Stimulated activated CD4-positive, alpha-beta T cell treated with anti-CD3 and anti-CD28 coated beads, Interleukin-2, amount 100 ng/mL, for 24 hours (primary cell): ENCODE results near the gene TIGD3.
"Not testable (repeated sequence)": the region's sequence is repeated elsewhere in the genome, so short reads cannot be mapped to it uniquely, and the experiment has no call there.

Experiments used
- DNase-seq, 2 donors: peaks; one replicate each; pipeline ENCODE4 v3.0.0-alpha.2; 2020

TIGD3 gene

DNA sequence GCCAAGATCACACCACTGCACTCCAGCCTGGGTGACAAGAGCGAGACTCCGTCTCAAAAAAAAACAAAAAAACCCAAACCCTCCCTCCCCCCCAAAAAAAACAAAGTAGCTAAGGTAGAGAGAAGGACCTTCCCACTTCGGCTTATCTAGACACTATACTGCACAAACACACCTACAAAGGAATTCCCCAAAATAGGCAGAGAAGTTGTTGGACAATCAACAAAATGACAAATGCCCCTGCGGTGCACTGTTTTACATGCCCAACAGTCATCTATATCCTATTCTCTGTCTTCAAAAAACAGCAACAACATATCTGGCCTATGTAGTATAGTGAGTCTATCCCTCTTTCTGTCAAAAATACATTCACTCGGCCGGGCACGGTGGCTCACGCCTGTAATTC lies 27.5 kb upstream of the TIGD3 start:
- DNase-seq = no peak

DNA sequence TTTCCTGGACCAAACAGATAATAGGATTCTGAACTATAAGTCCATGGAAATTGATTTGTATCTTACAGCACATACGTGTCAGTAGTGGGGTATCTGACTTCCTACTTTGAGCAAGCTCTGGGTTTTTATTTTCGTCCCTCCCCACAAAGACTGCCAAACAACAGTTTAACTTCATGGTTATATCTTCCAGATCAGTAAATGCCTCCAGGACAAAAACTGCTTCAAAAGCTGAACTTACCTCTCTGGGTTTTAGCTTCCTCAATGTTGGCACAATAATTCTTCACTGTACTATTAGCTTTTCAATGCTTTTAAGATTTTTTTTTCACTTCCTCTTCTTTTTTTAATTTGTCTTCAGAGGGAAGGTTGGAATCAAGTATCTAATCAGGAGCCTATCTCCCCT lies 25.1 kb upstream of the TIGD3 start:
- no peak for DNase-seq

DNA sequence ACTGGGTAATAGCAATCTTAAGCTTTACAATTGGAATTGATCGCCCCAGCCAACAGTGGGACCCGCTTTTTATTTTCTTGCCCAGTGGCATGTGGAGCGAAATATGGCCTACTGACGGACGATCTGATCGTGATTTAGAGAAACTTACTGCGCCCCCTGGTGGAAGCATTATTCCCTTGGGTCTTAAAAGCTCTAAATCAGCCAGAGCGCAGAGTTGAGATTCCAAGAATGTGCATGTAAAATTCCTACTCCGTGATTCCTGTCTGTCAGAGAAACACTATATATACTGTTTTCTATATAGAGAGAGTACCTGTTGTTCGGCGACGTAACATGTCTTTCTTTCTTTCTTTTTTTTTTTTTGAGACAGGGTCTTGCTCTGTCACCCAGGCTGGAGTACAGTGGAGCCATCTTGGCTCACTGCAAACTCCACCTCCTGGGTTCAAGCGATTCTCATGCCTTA lies 24.6 kb upstream of the TIGD3 start:
- DNase-seq = peak; percentile 87 to 92

DNA sequence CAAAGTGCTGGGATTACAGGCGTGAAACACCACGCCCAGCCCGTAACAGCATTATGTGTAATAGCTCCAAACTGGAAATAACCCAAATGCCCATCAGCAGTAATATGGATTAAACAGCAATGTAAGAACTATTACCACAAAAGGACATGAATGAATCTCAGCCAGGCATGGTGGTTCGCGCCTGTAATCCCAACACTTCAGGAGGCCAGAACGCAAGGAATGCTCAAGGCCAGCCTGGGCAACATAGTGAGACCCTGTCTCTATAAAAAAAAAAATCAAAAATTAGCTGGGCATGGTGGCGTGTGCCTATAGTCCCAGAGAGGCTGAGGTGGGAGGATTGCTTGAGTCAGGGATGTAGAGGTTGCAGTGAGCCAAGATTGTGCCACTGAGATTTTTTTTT lies 24.0 kb upstream of the TIGD3 start:
- no peak for DNase-seq

DNA sequence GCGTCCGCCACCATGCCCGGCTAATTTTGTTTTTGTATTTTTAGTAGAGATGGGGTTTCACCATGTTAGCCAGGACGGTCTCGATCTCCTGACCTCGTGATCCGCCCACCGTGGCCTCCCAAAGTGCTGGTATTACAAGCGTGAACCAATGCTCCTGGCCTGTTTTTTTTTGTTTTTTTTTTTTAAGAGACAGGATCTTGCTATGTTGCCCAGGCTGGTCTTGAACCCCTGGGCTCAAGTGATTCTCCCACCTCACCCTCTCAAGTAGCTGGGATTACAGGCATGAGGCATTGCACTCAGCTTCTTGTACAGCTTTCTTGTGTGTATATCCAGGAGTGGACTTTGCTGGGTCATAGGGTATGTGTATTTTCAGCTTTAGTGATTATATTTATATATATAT lies 22.0 kb upstream of the TIGD3 start:
- not testable (repeated sequence) for DNase-seq

DNA sequence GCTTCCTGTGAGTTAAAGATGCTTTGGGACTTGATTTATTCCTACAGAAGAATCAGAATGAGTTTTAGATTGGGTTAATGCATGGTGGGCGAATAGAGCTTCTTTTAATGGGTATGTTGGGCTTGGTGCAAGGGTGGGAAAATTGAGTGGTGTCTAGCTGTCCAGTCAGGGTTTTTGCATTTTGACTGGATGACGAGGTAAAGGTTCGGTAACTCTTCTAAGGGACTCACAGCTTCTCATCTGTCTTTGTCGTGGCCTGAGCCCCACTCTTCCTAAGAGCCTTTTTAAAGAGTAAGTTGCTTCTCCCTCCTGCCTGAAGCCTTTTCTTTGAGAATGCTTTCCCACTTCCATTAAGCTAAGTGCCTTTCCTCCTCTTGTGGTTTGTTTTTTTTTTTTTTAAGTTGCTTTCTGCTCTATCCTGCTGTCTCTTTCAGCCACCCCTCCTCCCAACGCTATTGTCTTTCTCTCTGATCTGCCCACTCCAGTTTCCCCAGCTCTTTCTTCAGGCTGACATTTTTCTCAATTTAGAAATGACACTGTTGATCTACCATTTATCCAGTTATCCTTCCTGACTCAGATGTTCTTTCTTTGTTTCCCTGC lies 19.8 kb upstream of the TIGD3 start:
- DNase-seq = no peak

DNA sequence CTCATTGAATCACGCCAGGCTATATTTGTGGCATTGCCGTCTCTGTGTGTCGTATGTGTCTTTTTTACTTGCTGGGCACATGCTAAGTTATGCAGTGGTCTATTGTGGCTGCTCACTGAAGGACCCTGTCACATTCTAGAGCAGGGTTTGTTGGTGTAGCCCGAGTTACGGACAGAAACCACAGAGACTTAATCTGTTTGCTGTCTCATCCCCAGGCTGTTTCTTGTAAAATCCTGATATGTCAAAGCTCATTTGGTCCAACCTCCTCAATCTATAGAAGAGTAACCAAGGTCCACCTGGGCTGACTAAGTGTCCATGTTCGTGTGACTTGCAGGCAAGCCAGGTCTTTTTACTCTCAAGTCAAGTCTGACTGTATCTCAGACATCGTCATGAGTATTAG lies 15.9 kb upstream of the TIGD3 start:
- DNase-seq = no peak

DNA sequence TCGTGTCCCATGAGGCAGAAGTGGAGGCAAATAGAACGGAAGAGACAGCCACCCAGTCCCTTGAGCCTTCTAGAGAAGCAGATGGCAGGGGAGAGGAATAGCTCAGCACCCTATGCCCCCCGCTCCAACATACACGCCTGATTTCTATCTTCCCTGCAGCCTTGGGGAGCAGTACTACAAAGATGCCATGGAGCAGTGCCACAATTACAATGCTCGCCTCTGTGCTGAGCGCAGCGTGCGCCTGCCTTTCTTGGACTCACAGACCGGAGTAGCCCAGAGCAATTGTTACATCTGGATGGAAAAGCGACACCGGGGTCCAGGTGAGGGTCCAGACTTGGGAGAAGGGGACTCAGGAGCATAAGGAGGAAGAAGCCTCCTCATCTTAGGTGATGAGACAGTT lies 14.3 kb upstream of the TIGD3 start:
- no peak for DNase-seq

DNA sequence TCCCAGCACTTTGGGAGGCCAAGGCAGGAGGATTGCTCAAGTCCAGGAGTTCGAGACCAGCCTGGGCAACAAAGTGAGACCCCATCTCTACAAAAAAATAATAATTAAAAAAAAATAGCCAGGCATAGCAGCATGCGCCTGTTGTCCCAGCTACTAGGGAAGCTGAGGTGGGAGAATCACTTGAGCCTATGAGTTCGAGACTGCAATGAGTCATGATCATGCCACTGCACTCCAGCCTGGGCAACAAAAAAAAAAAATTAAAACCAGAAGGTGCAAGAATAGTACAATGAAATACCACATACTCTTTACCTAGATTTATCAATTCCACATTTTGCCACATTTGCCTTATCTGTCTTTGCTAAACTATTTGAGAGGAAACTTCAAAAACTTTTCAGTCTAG lies 12.7 kb upstream of the TIGD3 start:
- no peak for DNase-seq

DNA sequence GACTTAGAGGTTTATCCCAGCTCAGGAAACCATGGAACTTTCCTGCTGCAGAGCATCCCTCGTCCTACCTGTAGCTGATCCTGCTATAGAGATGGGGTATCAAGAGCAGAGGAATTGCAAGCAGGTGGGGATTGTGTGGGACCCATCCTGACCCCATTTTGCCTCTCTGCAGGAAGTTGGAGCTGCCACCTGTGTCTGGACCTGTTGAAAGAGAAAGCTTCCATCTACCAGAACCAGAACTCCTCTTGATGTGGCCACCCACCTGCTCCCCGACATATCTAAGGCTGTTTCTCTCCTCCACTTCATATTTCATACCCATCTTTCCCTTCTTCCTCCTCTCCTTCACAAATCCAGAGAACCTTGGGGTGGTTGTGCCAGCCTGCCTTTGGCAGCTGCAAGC lies 3.0 kb upstream of the TIGD3 start:
- no peak for DNase-seq

DNA sequence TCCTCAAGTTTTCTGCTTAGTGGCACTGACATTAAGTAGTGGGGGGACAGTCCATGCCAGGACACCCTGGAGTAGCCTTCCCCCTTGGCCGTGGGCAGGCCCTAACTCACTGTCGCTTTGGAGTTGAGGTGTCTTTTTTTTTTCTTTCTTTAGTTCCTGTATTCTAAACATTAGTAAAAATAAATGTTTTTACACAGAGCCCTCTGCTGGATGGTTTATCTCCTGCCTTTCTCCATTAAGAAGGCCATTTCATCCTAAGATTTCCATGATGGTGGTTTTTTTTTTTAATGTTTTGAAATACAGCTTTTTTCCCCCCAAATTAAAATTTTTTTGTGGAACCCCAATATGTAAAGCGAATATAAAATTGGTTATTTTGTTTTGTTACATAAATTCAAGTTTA lies 1.8 kb upstream of the TIGD3 start:
- DNase-seq = no peak

DNA sequence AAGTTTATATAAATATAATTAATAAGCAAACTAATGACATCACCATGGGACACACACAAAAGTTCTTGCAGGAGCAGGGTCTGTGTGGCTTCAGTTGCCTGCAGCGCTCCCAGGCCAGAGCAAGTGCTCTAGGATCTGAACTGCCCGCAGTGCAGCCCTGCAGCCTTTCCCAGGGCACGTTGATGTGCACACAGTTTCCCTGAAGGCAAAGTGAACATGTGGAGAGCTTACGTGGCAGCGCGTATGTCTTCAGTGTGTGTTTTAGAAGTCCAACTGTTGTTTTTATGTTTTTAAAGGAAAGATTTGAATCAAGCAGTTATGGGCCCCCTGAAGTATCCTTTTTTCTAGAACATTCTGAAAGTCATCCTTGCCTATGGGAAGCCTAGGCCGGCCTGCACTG lies 1.2 kb upstream of the TIGD3 start:
- no peak for DNase-seq

DNA sequence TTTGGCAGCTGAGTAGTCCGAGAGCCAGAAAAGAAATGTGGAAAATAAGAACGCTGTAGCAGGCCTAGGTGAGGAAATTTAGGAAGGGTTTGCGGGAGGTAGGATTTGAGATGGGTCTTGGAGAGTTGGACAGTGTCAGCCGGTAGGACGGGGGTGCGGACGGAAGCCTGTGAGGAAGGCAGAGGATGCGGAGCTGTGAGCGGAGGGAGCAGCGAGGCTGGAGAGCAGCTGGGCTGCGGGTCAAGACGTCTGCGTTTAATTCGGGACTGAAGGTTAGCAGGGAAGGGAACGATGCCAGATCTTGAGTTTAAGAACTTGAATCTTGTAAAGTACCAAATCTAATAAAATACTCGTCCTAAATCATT lies 669 bp upstream of the TIGD3 start:
- DNase-seq = no peak

DNA sequence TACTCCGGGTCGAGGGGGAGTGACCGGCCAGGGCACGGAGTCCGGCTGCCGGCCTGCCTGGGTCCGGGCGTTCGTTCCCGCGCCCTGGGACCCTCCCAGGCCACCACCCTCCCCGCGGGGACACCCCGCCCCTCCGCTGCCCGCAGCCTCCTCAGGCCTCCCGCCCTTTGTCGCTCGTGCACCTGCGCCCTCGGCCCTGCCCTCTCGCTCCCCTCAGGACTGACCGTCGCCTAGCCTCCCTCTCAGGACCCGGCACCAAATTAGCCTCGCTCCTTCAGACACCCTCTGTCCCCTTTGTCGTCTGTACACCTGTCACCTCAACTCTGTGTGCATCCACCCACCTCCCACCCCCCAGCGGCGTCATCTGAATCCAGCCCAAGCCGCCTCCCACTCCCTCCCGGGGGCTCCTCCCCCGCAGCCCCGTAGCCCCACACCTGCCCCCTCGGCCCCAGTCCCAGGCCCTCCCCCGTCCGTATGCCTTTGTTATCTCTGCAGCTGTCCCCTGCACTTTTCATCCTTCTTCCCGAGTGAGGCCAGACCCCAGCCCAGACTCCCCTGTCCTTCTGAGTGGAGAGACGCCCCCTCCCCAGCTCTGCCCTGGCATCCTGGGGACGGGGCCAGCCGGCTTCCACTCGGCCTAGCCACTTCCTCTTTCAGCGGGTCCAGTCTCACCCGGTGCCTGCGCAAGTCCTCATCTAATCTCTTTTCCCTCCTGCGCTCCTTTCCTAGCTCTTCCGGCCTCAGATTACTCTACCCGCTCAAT lies 643 bp downstream of the TIGD3 start:
- peak; percentile 62 to 64 for DNase-seq

DNA sequence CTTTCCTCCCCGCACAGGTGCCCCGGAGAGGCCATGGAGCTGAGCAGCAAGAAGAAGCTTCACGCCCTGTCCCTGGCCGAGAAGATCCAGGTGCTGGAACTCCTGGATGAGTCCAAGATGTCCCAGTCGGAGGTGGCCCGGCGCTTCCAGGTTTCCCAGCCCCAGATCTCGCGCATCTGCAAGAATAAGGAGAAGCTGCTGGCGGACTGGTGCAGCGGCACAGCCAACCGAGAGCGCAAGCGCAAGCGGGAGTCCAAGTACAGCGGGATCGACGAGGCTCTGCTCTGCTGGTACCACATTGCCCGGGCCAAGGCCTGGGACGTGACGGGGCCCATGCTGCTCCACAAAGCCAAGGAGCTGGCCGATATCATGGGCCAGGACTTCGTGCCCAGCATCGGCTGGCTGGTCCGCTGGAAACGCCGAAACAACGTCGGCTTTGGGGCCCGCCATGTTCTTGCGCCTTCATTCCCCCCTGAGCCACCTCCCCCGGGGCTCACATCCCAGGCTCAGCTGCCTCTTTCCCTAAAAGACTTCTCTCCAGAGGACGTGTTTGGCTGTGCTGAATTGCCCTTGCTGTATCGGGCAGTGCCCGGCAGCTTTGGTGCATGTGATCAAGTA lies 1.3 kb downstream of the TIGD3 start:
- no peak for DNase-seq

DNA sequence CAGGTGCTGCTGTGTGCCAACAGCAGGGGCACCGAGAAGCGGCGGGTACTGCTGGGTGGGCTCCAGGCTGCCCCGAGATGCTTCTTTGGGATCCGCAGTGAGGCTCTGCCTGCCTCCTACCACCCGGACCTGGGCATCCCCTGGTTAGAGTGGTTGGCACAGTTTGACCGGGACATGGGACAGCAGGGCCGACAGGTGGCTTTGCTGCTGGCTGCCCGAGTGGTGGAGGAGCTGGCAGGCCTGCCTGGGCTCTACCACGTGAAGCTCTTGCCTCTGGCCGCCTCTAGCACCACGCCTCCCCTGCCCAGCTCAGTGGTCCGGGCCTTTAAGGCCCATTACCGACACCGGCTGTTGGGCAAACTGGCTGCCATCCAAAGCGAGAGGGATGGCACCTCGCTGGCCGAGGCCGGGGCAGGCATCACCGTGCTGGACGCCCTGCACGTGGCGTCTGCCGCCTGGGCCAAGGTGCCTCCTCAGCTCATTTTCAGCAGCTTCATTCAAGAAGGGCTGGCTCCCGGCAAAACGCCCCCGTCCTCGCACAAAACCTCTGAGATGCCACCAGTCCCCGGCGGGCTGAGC lies 1.9 kb downstream of the TIGD3 start:
- no peak for DNase-seq

DNA sequence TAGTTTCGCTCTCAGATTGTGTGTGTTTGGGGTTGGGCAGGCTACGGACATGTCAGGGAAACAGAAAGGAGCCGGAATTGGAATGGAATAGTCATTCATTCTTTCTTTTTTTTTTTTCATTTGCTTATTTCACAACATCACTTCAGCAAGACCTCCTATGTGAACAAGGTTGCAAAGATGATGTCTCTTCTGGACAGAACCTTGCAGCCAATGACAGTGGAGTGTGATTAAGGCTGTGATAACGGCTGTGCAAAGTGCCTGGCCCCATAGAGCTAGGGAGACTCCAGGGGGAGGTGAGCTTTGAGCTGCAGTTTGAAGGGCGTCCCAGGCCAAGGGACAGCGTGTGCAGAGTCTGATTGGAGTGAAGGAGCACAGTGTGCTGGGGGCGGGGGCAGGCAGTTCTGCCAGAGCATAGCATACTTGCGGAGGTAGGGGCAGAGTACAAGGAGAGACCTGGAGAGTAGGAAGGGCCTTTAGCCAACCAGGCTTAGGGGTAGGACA lies 3.4 kb downstream of the TIGD3 start:
- DNase-seq = no peak

DNA sequence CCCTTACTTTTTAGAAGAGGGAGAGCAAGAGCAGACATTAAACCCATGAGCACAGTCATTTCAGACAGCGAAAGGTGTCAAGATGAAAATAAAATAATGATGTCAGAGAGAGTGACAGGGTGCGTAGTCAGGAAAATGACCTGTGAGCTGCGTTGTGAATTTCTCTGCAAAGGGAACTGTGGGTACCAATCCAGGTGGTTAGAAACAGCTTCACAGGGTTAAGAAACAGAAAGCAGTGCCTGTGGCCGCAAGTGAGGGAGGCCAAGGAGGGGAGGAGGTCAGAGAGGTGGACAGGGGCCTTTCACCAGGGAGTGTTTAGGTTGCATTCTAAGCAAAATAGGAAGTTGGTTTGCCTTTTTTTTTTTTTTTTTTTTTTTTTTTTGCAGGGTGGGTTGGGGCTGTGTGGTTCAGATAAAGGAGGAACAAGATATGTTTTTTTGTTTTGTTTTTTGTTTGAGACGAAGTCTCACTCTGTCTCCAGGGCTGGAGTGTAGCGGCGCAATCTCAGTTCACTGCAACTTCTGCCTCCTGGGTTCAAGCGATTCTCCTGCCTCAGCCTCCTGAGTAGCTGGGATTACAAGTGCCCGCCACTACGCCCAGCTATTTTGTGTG lies 7.9 kb downstream of the TIGD3 start:
- no peak for DNase-seq

DNA sequence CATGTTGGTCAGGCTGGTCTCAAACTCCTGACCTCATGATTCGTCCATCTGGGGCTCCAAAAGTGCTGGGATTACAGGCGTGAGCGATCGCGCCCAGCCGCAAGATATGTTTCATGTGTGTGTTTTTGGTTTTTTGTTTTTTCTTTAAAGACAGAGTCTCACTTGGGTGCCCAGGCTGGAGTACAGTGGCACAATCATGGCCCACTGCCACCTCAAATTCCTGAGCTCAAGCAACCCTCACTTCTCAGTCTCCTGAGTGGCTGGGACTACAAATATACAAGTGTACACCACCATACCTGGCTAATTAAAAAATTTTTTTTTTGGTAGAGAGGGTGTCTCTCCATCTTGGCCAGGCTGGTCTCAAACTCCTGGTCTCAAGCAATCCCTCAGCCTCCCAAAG lies 8.4 kb downstream of the TIGD3 start:
- no peak for DNase-seq

DNA sequence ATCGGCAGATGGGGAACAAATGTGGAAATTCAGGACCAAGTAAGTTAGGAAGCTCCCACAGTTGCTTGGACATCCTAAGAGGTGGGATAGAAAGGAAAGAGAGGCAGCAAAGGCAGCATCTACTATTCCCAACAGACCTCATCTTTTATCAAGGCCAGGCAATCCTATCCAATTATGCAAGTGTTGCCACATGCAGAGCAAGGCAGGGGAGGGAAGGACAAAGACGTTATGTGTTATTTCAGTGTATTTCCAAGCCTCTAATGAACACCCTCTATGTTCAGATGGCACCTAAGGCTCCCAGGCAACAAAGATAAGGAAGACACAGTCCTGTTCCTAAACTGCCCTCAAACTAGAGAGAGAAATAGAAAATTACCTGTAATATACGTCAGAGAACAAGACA lies 9.2 kb downstream of the TIGD3 start:
- no peak for DNase-seq

DNA sequence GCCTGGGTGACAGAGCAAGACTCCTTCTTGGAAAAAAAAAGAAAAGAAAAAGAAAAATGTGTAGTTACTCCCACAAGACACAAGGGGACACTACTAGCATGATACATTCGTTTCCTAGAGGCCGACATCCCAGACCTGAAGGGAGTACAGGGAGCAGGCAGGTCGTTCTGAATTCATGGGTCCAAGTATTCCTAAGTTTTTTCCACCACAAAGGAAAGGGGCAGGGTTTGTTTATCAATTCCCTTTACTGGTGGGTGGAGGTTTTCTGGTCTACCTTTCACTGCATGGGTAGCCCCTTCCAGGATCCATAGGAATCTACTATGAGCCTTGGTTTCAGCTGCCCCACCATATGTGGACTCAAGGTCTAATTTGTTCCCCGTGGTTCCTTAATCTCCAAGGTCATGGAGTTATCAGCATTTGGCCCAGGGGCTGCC lies 11.8 kb downstream of the TIGD3 start:
- DNase-seq = no peak

DNA sequence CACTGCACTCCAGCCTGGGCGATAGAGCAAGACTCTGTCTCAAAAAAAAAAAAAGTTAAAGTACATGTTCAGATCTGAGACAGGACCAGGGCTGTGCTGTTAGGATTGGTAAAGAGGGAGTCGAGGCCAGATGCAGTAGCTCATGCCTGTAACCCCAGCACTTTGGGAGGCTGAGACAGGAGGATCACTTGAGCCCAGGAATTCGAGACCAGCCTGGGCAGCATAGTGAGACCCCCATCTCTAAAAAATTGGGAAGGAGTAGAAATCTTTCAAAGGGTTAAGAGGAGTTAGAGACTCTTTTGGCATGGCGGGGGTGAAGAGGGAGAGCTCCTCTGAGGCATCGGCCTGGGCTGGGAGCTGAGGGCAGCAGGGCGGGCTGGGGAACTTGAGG lies 16.1 kb downstream of the TIGD3 start:
- DNase-seq = no peak

DNA sequence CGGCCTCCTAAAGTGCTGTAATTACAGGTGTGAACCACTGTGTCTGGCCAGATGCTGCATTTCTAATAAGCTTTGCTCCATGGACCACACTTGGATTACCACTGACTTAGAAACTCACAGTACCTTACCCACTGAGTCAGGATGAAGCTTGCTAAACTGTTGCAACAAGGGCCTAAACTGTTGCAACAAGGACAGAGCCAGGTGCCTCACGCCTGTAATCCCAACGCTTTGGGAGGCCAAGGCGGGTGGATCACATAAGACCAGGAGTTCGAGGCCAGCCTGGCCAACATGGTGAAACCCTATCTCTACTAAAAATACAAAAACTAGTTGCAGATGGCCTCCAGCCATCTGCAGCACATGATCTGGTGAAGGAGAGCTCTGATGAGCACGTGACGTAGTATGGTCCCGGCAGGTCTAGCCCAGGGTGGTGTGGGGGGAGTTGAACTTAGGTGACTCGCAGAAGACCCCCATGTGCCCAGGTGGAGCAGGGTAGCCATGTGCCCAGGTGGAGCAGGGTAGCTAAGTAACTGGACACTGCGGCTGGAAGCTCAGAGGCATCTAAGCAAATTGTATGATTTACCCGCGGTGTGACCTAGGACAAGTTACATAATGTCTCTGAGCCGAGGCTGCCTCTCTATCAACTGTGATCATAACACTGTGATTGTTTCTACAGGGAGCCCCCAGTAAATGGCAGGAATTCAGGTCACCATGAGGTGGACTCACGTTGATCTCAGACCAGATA lies 19.5 kb downstream of the TIGD3 start:
- no peak for DNase-seq
